A549 treated with Mapracorat at 1 μM for 4 hours (cell line): ENCODE measurements around the gene RAB11FIP2. TPM values are rescaled to one million over a fixed set of nuclear protein-coding genes. Genes with fewer than 3 reads are reported as not detected.

Source experiments
- total RNA-seq: library from RNA; stranded (reverse); fragments of 200-300 nt; extraction: Qiagen RNA extraction; gene quantifications from 5 replicates; pipeline ENCODE4 v1.2.3, GENCODE V29; 2022

RAB11FIP2 gene
- total RNA-seq: 5.5 to 10.3 TPM (median 8.4 TPM) in 5 replicates

GRCh38 chr10:118046395-118047156 is at the start of gene RAB11FIP2:
TSS of gene RAB11FIP2 (minus strand) at chr10:118046941. CDS start at chr10:118046163, 778 bp downstream.

